GM10266 (cell line): ENCODE measurements around the gene SLC25A53.
A peak's percentile ranks its signal among the peaks of the same experiment; 100 is the strongest.

ENCODE experiments used
- DNase-seq: peaks from one replicate; pipeline ENCODE4 v3.0.0; 2012; ENCODE audit errors: extremely low spot score
- TF ChIP-seq, protein P1 (sequence below): IDR thresholded peaks from 2 replicates; pipeline ENCODE4 v1.5.1; 2012; ENCODE audit warnings: mild to moderate bottlenecking, low read depth; ENCODE audit not compliant: control insufficient read depth, insufficient read depth; ENCODE audit errors: missing control alignments

SLC25A53 gene

DNA sequence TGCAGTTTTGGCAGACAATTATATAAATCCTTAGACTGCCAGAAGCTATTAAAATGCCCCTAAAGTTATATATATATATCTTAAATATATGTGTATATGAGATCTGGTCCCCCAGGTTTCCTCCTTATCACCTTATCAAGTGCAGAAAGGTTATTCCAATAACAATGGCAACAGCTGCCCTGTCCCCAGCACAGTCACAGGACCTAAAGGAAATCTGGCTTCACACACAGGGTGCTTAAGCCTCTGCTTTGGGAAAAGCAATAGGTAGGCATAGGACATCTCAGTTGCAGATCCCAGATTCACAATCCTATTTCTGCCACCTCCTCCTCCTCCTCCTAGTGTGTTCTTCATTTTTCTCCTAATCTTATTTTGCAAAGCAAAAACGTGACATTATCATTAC, 5.8 kb downstream of the SLC25A53 start:
- TF ChIP-seq, protein P1, sequence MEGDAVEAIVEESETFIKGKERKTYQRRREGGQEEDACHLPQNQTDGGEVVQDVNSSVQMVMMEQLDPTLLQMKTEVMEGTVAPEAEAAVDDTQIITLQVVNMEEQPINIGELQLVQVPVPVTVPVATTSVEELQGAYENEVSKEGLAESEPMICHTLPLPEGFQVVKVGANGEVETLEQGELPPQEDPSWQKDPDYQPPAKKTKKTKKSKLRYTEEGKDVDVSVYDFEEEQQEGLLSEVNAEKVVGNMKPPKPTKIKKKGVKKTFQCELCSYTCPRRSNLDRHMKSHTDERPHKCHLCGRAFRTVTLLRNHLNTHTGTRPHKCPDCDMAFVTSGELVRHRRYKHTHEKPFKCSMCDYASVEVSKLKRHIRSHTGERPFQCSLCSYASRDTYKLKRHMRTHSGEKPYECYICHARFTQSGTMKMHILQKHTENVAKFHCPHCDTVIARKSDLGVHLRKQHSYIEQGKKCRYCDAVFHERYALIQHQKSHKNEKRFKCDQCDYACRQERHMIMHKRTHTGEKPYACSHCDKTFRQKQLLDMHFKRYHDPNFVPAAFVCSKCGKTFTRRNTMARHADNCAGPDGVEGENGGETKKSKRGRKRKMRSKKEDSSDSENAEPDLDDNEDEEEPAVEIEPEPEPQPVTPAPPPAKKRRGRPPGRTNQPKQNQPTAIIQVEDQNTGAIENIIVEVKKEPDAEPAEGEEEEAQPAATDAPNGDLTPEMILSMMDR = no peak

DNA sequence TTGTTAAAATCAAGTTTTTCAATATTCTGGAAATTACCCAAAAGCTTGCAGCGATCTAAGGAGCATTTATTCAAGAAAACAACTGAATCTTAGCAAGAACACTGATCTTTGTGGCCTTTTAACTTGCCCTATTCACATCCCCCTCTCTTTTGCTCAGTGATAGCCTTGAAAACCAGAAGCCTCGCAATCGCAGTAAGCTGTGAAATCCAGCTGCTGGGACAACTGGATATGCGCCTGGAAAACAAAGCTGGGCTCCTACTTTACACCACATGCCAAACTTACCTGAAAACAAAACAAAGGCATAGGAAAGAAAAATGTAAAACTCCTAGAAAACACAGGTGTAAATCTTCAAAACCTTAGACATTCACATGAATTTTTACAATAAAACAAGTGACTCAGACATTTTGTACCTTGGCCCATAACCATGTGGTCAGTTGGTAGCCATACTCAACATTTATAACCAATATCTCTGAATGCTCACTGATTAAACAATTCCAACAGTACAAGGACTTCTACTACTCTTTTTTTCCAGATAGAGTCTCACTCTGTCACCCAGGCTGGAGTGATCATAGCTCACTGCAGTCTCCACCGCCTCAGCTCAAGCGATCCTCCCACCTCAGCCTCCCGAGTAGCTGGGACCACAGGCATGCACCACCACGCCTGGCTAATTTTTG, 15.6 kb downstream of the SLC25A53 start:
- no peak for DNase-seq
- TF ChIP-seq, protein P1 = no peak

More for the DNA sequence above, 5.8 kb downstream of the SLC25A53 start:
- no peak for DNase-seq

DNA sequence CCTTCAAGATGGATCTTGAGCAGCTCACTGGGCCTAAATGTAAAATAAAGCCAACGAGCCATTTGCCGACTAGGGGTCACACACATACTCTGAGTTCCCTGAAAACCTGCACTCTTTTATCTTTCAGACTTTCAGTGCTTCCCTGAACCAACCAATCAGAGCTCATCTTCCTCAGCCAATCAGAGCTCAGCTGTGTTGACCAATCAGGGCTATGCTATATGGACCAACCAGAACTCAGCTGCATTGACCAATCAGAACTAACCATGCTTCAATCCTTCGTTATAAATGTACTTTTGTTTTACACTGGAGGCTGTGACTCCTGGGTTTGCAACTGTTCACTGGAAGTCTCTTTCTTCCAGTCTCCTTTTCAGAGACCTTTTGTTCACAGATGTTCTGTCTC, 19.3 kb downstream of the SLC25A53 start:
- TF ChIP-seq, protein P1 = no peak
- DNase-seq = no peak

DNA sequence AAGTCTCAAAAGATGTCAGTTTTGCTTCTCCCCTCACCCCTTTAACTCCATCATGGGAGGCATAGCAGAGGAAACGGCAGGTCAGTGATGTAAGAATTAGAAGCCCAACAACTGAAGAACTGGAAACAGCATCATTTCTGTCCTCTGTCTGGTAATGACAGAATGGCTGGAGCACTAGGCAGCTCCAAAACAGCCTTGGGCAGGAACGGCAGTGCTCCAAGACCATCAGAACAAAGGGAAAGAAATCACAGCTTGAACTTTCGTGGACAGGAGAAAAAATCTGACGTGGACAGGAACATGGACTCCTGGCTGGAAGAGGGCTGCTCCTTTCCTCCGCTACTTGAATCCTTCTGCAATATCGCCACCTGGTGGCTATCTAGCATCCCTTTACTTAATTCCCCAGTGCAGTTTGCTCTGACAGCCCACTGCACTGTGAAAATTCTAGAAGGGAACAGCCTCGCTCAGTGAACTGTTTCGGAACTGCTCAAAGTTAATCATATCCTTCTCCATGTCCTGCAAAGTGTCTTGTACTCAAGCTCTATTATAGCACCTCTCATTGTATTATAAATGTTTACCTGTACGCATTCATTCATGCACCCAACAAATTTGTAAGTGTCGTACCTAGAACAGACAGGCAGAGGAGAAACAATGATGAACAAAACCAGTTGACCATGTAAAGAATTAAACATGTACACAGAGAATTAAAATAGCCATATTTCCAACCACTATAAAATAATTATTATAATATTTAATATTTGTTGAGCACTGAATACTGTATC, 20.4 kb downstream of the SLC25A53 start:
- TF ChIP-seq, protein P1 = peak; percentile 68

DNA sequence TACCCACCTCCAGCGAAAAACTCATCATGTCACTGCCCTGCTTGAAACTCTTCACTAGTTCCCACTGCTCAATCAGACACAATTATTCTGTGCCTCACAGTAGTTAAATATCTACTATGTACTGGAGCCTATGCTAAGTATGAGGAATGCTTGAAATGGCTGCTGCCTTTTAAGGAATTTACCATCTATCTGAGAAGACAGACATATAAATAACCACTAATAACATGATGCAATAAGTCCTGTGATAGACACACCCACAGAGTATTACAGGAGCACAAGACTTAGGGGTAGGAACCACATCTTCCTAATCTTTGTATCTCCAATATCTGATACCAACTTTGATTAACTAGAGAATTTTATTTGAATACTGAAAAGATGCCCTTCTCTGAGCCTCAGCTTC, 21.1 kb downstream of the SLC25A53 start:
- TF ChIP-seq, protein P1 = no peak
- no peak for DNase-seq

More for the DNA sequence above, 20.4 kb downstream of the SLC25A53 start:
- DNase-seq = peak; percentile 26

DNA sequence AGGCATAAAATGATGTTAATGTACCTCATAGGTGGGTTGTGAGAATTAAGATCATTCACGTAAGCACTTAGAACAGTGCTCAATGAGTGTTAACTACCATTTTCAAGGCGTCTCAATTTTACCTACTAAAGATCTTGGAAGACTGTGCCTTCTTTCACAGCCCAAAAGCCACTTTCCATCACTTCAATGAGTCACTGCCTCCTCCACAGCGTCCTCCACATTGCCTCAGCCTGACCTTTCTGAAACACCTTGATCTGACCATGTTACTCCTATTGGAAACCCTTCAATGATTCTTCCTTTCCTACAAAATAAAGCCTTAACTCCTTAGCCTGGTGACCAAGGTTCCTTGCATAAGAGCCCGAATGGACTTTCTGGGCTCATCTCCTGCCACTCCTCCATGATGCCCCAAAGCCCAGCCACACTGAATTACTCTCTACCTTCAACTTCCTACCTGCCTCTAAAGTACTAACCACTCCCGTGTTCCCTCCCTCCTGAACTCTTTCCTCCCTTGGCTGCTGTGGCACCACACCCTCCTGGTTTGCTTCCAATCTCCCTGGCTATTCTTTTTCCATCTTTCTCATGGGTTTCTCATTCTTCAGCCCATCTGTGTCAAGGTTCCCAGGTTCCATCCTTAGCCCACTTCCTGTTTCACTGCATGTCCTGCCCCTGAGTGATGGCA, 22.1 kb downstream of the SLC25A53 start:
- TF ChIP-seq, protein P1 = no peak

More for the DNA sequence above, 22.1 kb downstream of the SLC25A53 start:
- no peak for DNase-seq
